GM04504 (cell line): ENCODE results near the gene MFAP3.
"Not testable (repeated sequence)": the region's sequence is repeated elsewhere in the genome, so short reads cannot be mapped to it uniquely, and the experiment has no call there.

Experiments used
- DNase-seq: peaks from one replicate; pipeline ENCODE4 v3.0.0-alpha.2; 2012; ENCODE audit warnings: low read depth

The MFAP3 gene

GRCh38 chr5:154053468-154053867, 14.7 kb downstream of the MFAP3 start:
- no peak for DNase-seq

GRCh38 chr5:154055201-154055600, 16.4 kb downstream of the MFAP3 start:
- DNase-seq = no peak

GRCh38 chr5:154058055-154059038, 19.6 kb downstream of the MFAP3 start:
- no peak for DNase-seq

GRCh38 chr5:154059039-154059430, 20.3 kb downstream of the MFAP3 start:
- DNase-seq = no peak

GRCh38 chr5:154059583-154059982, 20.8 kb downstream of the MFAP3 start:
- no peak for DNase-seq

- no peak for DNase-seq
Measured at GRCh38 chr5:154060606-154061005, 21.8 kb downstream of the MFAP3 start.

- no peak for DNase-seq
Measured at GRCh38 chr5:154063372-154063771, 24.6 kb downstream of the MFAP3 start.

- DNase-seq = no peak
Measured at GRCh38 chr5:154065971-154066370, 27.2 kb downstream of the MFAP3 start.

GRCh38 chr5:154069854-154070253, 31.1 kb downstream of the MFAP3 start:
- not testable (repeated sequence) for DNase-seq

- no peak for DNase-seq
Measured at GRCh38 chr5:154071799-154072413, 33.1 kb downstream of the MFAP3 start.

GRCh38 chr5:154072414-154073171, 33.8 kb downstream of the MFAP3 start:
- DNase-seq = peak; percentile 36

- DNase-seq = no peak
Measured at GRCh38 chr5:154076240-154076922, 37.6 kb downstream of the MFAP3 start.

- no peak for DNase-seq
Measured at GRCh38 chr5:154077696-154078095, 38.9 kb downstream of the MFAP3 start.

GRCh38 chr5:154078272-154078671, 39.5 kb downstream of the MFAP3 start:
- no peak for DNase-seq

- DNase-seq = no peak
Measured at GRCh38 chr5:154081246-154081645, 42.5 kb downstream of the MFAP3 start.

- DNase-seq = no peak
Measured at GRCh38 chr5:154084062-154084639, 45.4 kb downstream of the MFAP3 start.

- no peak for DNase-seq
Measured at GRCh38 chr5:154086146-154086545, 47.4 kb downstream of the MFAP3 start.

- no peak for DNase-seq
Measured at GRCh38 chr5:154086641-154087040, 47.9 kb downstream of the MFAP3 start.

GRCh38 chr5:154087260-154087659, 48.5 kb downstream of the MFAP3 start:
- DNase-seq = peak; percentile 46

- no peak for DNase-seq
Measured at GRCh38 chr5:154088801-154089200, 50.0 kb downstream of the MFAP3 start.

GRCh38 chr5:154090656-154091055, 51.9 kb downstream of the MFAP3 start:
- DNase-seq = no peak
